ENCODE results near the gene RS1.

RS1 gene

DNA sequence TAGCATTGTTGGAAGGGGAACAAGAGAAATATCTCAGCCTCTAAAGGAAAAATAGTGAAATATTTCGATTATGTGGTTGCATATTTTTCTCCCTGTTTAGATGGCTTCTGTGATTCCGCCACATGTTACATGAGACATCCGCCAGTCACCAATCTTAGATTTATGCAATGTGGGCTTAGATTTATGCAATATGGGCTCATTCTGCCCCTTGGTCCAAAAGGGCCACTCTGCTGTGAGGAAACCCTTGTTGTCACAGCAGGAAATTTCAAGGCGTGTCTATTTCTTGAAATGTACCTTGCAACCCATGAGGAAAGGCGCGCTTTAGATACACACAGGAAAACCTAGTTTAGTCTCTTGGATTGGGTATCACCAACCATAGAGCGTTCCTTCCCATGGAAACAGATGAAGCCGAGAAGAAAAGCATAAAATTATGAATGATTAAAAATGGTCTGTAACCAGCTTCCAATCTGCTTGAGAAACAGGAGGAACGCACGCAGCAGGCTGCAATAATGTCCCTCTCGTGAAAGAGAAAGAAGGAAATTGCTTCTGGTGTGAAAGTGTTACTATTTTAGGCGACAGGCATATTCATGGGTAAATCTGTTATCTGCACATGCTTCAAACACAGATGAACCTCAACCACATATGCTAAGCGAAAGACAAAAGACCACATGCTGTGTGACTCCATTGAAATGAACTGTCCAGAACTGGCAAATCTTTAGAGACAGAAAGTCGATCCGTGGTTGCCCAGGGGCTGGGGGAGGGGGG lies 3.7 kb downstream of the RS1 start:
- DNase-seq: no peak

DNA sequence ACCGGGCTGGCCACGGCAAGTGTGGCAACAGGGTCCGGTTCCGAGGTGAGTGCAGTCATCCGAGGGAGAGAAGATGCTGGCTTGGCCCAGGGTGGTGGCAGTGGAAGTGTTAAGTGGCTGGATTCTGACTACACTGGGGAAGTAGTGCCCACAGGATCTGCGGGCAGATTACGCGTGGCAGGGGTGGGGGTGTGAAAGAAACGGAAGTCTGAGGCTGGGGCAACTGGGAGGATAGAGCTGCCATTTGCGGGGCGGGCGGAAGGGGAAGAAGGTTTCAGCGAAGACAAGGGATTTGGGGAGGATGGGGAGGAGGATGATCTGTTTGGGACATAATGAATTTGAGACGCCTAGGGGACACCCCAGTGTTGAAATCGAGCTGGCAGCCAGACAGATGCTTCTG lies 5.3 kb downstream of the RS1 start:
- no peak for DNase-seq

DNA sequence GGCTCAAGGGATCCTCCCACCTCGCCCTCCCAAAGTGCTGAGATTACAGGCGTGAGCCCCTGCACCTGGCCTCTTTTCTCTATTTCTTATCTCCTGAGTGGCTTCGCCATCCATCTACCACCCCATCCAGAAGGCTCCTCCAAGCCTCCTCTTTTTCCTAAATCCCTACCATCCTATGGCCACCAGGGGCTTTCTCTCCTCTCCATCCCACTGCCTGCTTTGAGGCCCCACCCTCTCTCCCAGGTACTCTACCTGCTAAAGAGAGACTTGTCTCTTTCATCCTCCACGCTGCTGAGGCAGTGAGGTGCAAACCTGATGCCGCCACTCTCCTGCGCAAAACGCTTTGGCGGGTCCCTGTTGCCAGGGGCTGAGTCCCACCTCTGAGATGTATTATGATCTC lies 7.0 kb downstream of the RS1 start:
- no peak for DNase-seq

DNA sequence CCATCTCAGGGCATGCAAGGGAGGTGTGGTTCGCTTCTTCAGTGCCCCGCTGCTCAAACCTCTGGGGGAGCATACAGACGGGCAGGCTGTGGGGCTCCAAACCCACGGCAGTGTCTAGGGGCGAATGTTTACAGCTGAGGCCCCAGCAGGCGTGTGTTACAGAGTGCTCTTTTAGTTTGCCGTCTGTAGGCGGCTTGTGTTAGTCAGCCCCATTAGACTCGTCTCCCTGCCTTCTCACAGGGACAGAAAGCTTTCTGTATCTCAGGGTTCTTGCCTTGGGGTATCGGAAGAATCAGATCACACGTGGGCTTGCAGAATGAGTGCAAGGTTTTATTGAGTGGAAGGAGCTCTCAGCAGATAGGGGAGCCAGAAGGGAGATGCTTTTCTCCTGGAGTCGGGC lies 10.6 kb downstream of the RS1 start:
- no peak for DNase-seq

DNA sequence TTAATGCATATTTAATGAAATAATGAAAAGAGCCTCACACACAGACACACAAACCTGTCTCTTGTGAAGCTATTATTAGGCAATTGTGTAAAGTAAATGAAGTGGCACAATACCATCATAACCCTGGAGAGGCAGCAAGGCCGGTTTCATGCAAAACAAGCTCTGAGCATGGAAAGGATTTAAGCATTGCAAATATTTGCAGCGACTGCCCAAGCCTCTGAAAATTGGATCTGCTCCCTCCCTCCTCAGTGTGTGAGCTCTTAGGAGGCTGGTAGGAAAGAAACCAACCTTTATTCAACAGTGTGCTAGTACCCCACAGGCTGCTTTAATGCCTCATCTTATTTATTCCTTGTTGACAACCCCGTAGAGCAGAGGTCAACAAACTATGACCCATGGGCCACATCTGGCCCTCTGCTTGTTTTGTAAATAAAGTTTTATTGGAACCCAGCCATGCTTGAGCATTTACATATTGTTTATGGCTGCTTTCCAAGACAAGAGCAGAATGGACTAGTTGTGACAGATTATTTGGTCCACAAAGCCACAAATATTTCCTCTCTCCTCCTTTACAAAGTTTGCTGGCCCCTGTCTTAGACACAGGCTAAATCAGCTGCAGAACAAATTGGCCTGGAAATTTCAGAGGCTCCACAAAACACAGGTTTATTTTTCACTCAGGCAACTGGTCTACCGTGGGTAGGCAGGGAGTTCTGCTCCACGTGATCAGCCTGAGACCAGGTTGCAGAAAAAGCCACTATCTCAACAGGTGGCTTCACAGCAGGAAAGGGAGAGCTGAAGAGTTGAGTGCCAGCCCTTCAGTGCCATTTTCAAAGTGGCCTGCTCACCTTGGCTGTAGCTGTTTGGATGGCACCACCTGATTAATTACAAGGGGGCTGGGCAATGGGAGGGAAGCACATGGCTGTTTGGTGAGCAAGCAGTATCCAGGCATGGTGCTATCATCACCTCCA lies 16.8 kb downstream of the RS1 start:
- DNase-seq: no peak

DNA sequence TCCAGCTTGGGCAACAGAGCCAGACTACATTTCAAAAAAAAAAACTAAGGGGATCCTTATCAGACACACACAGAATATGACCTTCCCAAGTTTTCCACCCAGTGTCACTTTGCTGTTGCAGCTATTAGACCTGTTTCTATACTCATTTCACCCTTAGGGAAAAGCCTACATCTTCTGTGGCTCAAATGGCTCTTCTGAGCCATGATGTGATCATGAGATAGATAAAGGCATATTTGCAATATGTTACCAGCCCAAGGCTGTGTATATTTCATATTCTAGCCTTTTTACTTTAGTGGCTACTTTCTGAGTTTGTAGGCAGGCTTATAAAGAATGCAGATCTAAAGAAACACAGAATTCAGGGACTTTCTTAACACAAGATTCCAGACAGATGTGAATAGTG lies 19.3 kb downstream of the RS1 start:
- DNase-seq: no peak

DNA sequence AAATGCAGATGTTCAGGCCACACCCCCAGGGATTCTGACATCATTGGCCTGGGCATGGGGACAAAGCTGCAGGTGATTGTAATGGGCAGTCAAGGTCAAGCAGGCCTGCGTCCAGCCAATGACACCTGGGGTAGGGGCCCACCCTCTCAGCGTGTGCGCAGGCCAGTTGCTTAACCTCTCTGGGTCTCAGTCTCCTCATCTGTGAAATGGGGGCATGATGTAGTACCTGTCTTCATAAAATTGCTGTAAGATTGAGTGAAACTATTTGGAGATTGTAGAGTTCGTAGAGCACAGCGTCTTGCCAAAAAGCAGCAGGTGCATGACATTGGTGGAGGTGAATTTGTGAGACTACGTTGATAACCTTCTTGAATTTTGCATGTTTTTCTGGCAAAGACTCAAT lies 21.2 kb downstream of the RS1 start:
- DNase-seq: no peak

DNA sequence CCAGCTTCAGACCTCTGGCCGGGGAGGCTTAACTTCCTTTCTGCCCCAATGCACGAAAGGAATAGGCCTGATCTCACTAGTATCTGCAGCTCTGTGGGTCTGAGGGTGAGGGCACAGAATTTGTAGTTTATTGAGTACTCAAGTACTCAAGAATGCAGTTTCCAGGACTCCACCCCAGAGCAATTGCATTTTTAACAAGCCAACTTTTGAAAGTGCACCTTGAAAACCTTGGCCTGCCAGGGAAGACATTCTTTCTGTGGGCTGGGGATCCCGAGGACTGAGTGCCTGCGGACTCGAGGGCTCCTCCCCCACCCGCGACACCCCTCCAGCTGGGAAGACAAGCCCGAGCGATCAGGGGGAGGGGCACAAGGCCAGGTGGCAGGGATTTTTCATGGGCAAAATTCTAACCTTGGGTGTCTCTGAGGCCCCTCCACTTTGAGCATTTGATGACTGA lies 22.4 kb downstream of the RS1 start:
- no peak for DNase-seq

DNA sequence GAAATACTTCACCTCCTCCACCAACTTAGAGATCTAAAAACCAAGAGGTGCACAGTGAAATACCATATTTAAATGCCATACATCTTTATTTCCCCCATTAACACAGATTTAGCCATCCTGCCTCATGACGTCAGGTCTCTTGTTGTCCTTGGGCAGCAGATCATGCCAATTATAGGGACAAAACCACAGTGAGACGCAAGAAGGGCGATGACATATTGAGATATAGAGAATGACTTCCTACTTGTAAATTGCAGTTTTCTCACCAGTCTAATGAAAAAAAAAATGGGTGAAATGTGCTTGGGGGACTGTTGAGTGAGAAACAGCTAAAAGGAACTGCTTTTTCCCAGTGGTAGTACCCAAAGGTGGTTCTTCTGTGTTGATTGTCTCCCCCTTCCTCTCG lies 24.3 kb downstream of the RS1 start:
- no peak for DNase-seq

DNA sequence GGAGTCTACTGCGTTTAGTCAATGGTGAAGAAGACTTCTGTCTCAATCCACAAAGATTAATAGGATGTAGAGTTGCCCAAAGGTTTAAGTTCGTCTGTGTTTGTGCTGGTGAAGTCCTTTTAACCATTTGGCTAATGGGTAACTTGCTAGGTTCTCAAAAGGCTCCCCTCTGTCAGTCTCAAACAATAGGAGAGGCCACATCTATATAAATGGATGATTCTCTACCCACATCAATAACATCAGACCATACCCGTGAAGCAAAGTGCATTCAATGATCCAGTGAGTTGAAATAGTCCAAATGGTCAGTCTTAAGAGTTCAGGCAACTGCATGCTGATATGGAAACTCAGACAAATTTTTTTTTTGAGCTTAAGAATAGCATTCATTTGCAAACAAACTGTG lies 28.1 kb downstream of the RS1 start:
- no peak for DNase-seq

DNA sequence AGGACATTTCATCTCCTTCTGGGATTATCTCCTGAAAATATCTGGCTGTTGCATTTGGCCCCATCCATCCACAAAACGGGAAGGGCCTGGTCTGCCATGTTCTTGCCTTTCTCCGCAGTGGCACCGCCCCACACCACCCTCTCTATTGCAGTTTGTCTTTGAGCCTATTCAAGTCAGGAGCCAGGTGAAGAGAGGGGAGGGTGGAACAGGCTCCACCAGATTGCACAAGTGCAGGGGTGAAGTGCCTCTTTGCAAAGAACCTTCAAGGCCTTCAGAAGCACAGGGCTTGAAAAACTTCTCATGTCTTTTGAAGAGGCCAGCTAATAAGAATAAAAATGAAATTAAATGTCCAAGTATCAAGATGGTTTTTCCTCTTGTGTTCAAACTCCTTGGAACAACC lies 28.7 kb downstream of the RS1 start:
- no peak for DNase-seq

DNA sequence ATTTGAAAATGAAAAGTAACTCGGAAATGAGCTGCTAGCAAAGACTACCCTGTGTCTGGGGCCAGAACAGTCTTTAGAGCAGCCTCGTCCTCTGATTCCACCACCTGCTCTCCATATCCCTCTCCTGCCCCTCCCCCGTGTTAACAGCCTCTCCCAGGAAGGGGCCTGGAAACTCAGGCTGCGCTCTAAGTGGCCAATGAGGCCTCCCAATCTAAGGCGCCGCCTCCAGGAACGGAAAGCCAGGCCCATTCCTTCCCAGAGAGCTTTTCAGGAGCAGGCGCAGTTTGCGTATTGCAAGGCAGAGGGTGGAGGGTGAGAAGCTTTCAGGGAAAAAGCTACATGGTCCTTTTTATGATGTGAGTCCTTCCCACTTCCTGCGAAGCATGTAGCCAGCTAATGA lies 31.2 kb downstream of the RS1 start:
- no peak for DNase-seq

DNA sequence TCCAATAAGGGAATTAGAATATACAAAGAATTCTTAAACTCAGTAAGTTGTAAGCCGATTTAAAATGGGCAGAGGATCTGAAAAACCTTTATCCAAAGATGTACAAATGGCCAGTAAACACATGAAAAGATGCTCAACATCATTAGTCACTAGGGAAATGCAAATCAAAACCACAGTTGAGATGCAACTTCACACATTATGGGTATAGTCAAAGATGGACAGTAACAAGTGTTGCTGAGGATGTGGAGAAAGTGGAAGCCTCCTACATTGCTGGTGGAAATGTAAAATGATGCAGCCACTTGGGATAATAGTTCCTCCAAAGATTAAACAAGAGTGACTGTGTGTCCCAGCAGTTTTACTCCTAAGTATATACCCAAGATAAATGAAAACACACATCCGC lies 32.6 kb downstream of the RS1 start:
- no peak for DNase-seq

DNA sequence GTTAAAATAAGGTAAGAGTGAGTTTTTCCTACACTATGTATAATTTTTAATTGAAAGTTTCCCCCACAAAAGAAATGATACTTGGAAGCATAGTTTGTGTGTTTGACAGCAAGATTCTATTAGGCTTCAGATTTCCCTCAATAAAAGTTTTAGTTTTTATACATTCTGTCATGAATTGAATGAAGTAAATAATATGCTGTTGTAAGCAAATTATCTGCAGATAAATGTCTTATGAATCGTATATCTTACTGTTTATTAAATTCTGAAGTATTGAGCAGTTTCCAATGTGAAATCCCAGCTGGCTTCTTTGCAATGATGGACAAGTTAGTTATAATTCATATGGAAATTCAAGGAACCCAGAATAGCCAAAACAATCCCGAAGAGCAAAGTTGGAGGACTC lies 33.5 kb downstream of the RS1 start:
- DNase-seq: no peak

DNA sequence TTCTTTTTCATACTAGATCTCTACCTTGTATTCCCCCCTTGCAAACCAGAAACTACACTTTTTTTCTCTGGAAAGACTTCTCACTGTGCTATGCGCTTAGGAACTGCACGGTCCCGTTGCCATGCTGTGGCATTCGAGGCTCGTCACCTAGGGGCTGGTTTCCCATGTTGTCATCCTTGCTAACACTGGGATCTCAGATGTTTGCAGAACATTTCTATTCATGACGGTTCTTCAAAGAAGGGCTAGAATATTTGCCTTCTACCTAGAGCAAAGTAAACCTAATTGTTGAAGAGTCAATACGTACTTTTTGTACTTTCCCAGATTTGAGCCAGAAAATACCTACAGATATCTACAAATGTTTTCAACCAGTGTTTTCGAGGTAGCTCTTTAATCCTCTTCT lies 41.0 kb downstream of the RS1 start:
- no peak for DNase-seq

DNA sequence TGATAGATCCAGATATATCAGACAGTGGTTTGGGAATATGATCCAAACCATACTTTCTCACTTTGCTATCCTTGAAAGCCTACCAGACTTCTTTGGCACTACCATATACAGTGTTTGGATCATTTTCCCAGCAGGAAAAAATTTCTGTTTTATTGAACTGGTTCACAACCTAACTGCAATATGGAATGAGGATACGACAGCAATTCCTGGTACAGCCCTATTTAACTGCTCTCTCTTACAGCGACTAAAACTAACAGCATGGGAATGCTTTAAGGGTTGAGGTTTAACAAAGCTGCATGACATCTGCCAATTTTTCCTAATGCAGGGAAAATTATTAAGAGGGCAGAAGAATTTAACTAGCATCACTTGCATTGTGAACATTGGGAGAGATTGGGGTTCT lies 47.3 kb downstream of the RS1 start:
- DNase-seq: no peak

DNA sequence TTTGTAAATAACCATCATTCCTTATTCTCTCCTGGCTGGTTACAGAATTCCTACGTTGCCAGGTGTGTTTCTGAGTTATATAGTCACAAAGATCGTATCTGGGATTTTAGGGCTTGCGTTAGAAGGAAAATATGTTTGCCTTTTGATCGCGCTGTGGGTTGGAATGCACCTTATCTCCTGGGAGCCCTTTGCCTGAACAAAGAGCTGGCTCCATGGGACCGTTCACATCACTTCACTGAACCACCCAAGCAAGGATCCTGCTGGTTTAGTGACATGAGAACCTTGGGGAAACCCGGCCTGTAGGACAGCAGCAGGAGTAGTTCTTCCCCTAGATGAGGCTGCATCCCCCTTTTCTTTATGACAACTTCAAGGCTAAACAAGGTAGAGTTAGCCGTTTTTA lies 51.6 kb downstream of the RS1 start:
- no peak for DNase-seq

DNA sequence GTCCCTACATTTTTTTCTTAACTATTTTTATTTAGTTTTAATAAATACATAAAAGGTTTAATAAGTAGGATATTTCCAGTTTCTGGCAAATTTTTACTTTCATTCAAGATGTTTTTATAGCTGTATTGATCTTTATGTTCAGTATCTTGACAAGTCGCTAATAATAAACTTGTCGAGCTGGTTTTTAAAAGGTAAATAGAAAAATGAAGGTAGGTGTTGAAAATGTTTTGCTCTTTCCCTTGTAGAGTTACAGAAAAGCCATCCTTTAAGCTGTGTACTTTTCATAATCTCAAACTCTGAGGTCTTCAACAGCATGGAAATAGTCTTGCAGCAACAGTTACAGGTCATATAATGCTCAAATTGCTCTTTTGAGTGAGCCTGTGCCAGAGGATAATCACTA lies 52.6 kb downstream of the RS1 start:
- DNase-seq: no peak

DNA sequence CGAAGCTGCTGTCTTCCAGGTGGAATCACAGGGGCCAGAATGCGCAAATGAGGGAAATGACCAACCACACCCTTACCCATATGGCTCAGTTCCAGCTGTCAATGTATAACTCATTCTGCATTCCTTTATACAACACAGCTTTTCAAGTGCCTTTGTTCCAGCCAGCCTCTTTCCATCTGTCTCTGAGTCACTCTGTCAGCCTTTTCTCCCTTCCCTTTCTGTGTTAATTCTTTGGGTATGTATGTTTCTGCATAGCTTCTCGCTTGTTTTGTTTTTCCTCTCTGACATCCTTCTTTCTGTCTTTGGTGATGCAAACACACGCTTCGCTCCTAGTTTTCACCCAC lies 54.5 kb downstream of the RS1 start:
- no peak for DNase-seq

DNA sequence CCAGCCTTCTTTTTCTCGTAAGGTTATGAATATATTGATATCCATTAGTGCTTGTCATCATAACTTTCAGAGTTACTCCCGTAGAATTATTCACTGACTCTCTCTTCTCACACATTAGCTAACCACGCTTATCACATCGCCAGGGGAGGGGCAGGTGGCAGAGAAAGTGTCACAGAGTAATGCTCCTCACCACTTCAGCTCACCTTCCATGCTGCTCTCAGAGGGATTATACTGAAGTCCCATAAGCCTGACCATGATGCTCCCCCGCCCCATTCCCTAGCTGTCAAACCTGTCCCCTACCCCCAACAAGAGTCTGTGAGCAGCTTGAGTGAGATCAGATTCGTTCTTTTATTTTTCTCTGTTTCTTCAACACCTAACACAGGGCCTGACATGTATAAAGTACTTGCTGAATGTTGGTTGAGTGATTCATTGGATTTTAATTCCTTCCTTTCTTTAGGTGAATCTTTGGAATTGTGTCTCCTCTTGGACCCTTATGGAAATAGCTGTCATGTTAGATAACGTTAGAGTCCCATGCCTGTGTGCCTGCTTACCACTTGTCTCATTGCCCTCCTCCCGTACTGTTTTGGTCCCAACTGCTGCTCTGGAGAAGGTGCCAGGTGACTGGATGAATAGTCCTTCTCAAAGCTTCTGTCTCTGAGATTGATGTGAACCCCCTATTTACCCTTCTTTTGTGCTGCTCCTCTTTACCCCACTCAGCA lies 55.1 kb downstream of the RS1 start:
- DNase-seq: no peak

DNA sequence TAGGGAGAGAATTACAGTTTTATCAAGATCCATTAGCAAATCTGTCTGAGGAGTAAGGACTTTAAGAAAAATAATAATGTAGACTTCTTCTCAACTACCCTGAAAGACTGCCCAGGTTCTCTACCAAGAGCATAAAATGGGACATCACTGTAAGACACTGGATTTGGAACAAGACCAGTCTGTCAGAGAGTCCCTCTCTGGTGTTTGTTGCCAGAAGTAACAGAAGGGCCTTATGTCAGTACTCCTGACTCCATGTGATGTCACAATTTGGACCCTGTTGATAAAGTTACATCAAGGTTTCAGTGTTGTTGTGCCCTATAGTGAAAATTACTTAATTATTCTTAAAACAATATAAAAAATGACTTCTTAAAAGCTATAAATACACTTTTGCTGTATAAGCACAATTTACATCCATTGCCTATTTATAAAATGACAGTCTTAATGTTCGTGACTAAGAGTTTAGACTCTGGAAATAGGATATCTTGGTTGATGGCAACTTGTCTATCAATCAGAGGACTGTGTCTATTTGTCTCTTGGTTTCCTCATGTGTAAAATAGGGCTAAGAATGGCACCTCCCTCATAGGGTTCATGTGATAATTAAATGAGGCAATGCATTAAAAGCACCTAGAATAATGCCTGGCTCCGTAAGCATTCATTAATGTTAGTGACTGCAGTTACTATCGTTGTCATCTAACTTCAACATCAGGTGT lies 57.8 kb downstream of the RS1 start:
- DNase-seq: no peak

DNA sequence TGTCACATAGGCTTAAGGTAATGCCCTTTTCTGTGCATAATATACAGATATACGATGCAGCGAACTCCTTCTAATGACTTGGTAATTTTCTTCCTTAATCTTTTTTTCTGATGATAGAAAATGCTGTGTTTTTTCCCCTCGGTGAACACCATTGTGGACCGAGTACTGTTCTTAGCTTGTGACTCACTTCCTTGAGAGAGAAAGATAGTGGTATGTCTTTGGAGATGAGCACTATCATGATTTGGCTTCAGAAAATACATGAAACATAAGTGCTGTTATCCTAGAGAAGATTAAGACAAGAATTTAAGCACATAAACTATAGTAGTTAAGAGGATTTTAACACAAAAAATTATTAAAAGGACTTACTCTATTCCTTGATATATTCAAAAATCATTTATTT lies 63.9 kb downstream of the RS1 start:
- no peak for DNase-seq

DNA sequence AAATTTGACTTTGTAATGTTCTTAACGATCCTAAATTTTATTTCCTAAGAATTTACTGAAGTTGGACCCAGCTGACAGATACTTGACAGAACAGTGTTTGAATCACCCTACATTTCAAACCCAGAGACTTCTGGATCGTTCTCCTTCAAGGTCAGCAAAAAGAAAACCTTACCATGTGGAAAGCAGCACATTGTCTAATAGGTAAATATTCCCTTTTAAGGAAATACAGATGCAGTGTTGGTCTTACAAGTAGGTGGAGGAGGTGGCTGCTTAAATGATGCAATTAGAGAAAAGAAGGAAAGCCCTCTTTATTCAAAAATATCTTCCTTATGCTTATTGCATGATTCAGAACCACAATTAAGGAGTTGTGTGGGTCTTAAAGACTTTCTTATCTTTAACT lies 73.5 kb downstream of the RS1 start:
- DNase-seq: no peak

Measured in stimulated activated CD4-positive, alpha-beta T cell treated with anti-CD3 and anti-CD28 coated beads, Interleukin-1b, Interleukin-23, amount 100 ng/mL, for 48 hours (primary cell).